LNCAP (cell line): ENCODE measurements around the gene SYF2.
"Not testable (repeated sequence)": the region's sequence is repeated elsewhere in the genome, so short reads cannot be mapped to it uniquely, and the experiment has no call there.

Source experiments
- TF ChIP-seq, protein P1 (sequence below): fragments of 450-650 bp; IDR thresholded peaks from 2 replicates; pipeline ENCODE4 v1.5.1; 2017; ENCODE audit warnings: mild to moderate bottlenecking

The SYF2 gene

DNA sequence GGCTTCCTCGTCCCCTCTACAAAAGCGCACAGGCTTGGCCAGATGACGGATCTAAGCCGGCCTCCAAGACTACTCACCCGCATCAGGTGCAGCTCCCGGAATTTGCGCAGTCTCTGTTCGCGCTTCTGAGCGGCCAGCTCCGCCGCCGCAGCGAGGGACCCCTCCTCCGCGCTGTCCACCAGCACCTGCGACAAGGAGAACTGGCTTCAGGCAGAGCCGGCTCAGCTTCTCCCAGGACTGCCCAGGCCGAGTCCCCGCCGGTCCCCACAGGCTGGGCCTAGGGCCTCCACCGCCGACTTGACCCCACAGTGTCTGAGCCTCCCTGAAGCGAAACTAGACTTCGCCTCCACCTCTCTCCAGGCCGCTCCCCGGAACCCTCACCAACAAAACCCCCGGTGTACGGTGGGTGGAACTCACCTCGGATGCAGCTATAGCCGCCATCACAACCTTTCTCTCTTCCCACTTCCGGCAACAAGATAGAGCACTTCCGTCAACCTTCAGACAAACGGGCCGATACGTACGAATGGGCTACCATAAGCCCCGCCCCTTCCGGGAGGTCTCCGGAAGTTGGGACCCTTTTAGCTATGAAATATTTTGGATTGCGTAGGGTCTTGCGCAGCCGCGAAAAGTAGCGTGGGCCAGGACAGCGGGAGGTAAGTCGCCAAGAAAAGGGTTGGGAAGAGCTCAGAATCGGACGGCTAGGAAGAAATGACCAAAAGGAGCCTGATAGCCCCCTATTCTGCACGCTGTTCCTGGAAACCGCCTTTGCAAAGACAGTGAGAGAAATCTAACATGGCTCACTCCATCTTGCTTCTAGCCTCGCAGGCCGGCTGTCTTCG lies at the start of gene SYF2:
Gene SYF2 (minus strand): TSS at position 476 of the 839 bp plus-strand sequence. CDS start 35 bp downstream, at position 441.
- TF ChIP-seq, protein P1, sequence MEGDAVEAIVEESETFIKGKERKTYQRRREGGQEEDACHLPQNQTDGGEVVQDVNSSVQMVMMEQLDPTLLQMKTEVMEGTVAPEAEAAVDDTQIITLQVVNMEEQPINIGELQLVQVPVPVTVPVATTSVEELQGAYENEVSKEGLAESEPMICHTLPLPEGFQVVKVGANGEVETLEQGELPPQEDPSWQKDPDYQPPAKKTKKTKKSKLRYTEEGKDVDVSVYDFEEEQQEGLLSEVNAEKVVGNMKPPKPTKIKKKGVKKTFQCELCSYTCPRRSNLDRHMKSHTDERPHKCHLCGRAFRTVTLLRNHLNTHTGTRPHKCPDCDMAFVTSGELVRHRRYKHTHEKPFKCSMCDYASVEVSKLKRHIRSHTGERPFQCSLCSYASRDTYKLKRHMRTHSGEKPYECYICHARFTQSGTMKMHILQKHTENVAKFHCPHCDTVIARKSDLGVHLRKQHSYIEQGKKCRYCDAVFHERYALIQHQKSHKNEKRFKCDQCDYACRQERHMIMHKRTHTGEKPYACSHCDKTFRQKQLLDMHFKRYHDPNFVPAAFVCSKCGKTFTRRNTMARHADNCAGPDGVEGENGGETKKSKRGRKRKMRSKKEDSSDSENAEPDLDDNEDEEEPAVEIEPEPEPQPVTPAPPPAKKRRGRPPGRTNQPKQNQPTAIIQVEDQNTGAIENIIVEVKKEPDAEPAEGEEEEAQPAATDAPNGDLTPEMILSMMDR, result no peak

DNA sequence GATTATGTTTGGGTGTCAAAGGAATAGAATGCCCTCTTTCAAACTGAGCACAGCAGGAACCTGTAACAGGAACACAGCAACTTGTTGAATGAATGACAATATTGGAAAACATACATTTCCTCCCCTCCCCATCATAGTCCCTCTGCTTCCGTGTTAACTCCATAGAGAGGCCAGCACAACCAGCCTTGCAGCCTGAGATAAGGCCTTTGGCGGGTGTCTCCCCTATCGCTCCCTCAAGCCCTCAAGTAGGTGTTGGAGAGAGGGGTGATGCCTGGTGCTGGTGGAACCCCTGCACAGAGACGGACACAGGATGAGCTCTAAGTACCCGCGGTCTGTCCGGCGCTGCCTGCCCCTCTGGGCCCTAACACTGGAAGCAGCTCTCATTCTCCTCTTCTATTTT lies 39.9 kb upstream of the SYF2 start, which contains the start of gene RHD:
Gene RHD (plus strand): TSS at position 272 of the 400 bp plus-strand sequence. CDS start 39 bp downstream, at position 311.
- TF ChIP-seq, protein P1, result not testable (repeated sequence)

DNA sequence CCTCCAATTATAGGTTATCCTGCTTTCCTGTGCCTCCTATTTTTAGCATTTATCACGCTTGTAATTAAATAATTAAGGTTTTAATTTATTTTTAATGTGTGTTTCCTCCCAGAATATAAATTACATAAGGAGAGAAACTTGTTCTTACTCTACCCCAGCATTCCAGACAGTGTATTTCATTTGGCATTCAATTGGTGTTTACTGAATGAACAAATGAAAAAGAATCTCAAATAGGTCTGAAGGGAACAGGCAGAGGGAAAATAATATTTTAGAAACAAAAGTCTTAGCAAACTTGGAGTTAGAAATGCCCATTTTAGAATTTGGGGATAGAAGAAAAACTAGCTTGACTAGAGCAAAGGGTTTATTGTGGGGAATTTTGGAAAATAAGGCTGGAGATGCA lies 24.9 kb upstream of the SYF2 start:
- TF ChIP-seq, protein P1, result no peak

DNA sequence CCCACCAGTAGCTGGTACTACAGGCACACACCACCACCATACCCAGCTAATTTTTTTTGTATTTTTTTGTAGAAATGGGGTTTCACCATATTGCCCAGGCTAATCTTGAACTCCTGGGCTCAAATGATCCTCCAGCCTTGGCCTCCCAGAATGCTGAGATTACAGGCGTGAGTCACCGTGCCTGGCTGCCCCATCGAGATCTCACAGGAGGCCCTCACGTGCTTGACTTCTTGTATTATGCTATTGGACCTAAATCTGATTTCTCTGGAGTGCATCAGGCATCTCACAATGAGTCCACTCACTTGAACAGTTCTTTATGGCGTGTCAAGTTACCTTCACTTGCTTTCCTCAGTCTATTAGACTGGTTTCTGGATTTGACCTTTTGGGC lies 24.3 kb upstream of the SYF2 start:
- TF ChIP-seq, protein P1, result no peak

DNA sequence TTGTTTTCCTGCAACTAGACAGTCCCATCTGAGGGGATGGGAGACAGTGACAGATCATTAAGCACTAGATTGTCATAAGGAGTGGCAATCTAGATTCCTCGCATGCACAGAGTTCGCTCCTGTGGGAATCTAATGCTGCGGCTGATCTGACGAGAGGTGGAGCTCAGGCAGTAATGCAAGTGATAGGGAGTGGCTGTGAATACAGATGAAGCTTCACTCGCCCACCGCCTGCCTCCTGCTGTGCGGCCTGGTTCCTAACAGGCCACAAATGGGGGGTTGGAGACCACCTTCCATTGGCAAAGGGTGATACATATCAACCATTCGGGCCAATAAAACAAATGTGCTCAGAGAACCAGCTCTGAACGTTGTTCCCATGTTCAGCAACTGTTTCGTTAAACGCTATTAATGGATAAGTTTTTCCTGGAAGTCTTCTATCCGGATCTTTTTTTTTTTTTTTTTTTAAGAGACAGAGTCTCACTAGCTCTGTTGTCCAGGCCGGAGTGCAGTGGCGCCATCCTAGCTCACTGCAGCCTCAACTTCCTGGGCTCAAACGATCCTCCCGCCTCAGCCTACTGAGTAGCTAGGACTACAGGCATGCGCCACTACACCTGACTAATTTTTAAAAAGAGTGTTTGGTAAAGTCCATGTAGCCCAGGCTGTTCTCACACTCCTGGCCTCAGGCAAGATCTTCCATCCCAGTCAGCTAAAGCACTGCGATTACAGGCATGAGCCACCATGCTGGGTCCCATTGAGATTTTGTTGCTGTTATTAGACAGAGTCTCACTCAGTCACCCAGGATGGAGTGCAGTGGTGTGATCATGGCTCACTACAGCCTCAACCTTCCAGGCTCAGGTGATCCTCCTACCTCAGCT lies 23.6 kb upstream of the SYF2 start:
- TF ChIP-seq, protein P1, result no peak

DNA sequence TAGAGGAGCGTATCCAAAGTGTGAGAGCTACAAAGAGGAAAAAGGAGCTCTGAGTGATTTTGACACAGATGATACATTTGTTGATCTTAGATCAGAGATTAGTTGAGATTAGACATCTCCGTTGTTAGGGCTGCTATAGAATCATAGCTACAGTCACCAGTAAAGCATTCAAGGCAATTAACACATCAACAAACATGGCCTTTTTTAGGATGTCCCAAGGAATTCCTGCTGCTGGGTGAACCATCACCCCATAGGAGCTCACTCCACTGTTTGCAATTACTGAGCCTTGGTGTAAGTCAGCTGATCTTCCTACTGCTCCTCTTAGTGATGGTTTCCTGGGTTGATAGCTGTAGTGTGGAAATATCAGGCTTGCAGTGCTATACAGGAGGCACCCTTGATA lies 21.6 kb upstream of the SYF2 start:
- TF ChIP-seq, protein P1, result no peak

DNA sequence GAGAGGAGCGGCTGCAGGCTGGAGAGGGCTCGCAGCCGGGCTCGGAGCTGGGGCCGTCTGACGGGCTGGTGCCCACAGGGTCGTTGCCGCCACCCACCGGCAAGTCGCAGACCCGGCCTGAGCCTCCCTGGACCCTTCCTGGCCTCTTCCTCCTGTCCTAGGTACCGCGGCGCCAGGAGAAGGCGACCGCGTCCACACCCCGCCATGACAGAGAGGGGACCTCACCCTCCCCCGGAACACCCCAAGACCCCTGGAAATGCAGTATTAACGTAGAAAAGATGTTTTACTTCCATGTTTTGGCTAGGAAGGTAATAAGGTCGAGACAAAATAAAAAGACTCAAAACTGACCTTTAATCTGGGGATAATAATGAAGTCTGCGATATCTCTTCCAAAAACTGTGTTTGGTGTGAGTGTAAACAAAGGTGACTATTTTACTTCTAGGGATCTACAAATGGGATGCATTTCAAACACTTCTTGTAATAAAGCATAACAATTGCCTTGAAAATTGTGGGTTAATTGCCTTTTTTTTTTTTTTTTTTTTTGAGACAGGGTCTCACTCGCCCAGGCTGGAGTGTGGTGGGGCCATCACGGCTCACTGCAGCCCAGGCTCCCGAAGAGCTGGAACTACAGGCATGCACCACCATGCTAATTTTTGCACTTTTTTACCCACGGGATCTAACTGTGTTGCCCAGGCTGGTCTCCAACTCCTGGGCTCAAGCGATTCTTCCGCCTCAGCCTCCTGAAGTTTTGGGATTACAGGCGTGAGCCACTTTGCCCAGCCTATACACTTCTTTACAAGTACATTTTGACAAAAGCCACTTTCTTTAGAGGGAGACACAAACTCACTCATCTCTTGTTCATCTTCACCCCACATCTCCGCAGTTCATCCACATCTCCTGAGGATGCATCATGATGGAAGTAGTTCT lies 15.8 kb upstream of the SYF2 start:
- TF ChIP-seq, protein P1, result no peak
